Measurements from ENCODE around the gene AMFR. TPM values are rescaled to one million over a fixed set of nuclear protein-coding genes. Genes with fewer than 3 reads are reported as not detected.

Gene AMFR
- total and polyA plus RNA-seq, 4 donors, result 39.5 to 86.1 (median 61.2) TPM

DNA sequence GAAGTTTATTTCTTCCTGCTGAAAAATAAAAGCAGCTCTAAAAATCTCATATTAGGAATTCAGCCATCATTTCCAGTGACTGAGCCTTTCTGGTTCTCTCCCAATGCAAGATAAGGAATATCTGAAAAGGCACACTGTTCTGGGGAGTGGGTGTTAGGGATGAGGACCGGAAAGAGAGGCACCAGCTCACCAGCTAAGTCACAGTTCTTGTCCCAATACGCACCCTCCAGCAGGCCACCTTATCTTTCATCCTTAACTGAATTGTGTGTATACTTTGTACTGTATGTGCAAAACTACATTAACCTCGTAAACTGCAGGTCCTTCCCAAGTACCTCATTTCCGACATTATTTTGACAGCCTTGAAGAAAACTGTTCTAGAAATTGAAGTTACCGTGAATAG lies 11.0 kb downstream of the AMFR start:
- 84 to 87% methylated on average over 5 of the region's 5 CpGs for WGBS, 2 donors
- no peak for ATAC-seq (ENCODE audit: insufficient read depth, low FRiP score)
- H3K9ac ChIP-seq (ENCODE audit: insufficient read depth in 1 of 2, low read length in 2 of 2), result no peak overlapping the region

DNA sequence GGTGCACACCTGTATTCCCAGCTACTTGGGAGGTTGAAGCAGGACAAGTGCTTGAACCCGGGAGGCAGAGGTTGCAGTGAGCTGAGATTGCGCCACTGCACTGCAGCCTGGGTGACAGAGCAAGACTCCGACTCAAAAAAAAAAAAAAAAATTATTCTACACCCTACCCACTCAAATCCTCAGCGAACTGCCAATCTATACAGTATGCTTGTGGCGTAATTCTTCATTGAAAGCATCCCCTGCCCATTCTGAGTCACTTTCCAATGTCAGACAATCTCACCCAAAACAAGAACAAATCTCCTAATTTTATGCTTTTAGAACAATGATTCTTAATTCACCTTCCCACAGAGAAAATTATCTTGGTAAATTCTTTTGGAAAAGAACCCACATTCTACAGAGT lies 12.0 kb downstream of the AMFR start:
- Histone ChIP-seq H3K36me3 (ENCODE audit: control insufficient read depth in 4 of 4, insufficient read depth in 4 of 4, low read length in 4 of 4) (peaks cover 5 to 26% (median 10%) of the 10 kb centered on the region in 4 donors), H3K27ac (ENCODE audit: low read depth in 1 of 2, low read length in 1 of 2) (no peak overlapping the region), H3K4me1 (ENCODE audit: control insufficient read depth in 5 of 5, insufficient read depth in 5 of 5, low read length in 5 of 5) (peaks cover 0 to 9% (median 1%) of the 10 kb centered on the region in 5 donors), H3K4me3 (no peak overlapping the region), H3K9ac (ENCODE audit: insufficient read depth in 1 of 2, low read length in 2 of 2) (no peak overlapping the region), H3K27me3 (ENCODE audit: control insufficient read depth in 3 of 3, insufficient read depth in 3 of 3, low read length in 2 of 3) (no peaks in the 10 kb centered on the region), H3K9me3 (ENCODE audit: control insufficient read depth in 4 of 4, insufficient read depth in 3 of 4, low read length in 3 of 4) (no peaks in the 10 kb centered on the region)
- WGBS, 2 donors, result 84 to 90% methylated on average over 5 of the region's 5 CpGs
- TF ChIP-seq, protein P1, sequence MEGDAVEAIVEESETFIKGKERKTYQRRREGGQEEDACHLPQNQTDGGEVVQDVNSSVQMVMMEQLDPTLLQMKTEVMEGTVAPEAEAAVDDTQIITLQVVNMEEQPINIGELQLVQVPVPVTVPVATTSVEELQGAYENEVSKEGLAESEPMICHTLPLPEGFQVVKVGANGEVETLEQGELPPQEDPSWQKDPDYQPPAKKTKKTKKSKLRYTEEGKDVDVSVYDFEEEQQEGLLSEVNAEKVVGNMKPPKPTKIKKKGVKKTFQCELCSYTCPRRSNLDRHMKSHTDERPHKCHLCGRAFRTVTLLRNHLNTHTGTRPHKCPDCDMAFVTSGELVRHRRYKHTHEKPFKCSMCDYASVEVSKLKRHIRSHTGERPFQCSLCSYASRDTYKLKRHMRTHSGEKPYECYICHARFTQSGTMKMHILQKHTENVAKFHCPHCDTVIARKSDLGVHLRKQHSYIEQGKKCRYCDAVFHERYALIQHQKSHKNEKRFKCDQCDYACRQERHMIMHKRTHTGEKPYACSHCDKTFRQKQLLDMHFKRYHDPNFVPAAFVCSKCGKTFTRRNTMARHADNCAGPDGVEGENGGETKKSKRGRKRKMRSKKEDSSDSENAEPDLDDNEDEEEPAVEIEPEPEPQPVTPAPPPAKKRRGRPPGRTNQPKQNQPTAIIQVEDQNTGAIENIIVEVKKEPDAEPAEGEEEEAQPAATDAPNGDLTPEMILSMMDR (IDR thresholded peaks at IDR 0.05; ENCODE audit: control extremely low read depth, extremely low read depth), result no peak
- DNase-seq, result no peak
- ATAC-seq (ENCODE audit: insufficient read depth, low FRiP score), result no peak

More for the DNA sequence above, 11.0 kb downstream of the AMFR start:
- no peak for DNase-seq
- Histone ChIP-seq H3K27me3 (ENCODE audit: control insufficient read depth in 3 of 3, insufficient read depth in 3 of 3, low read length in 2 of 3) (no peaks in the 10 kb centered on the region), H3K27ac (ENCODE audit: low read depth in 1 of 2, low read length in 1 of 2) (no peak overlapping the region), H3K9me3 (ENCODE audit: control insufficient read depth in 4 of 4, insufficient read depth in 3 of 4, low read length in 3 of 4) (no peaks in the 10 kb centered on the region), H3K4me1 (ENCODE audit: control insufficient read depth in 5 of 5, insufficient read depth in 5 of 5, low read length in 5 of 5) (peaks cover 0 to 9% (median 1%) of the 10 kb centered on the region in 5 donors), H3K36me3 (ENCODE audit: control insufficient read depth in 4 of 4, insufficient read depth in 4 of 4, low read length in 4 of 4) (peaks cover 0 to 16% (median 5%) of the 10 kb centered on the region in 4 donors), H3K4me3 (no peak overlapping the region)
- TF ChIP-seq, protein P1 (IDR thresholded peaks at IDR 0.05; ENCODE audit: control extremely low read depth, extremely low read depth), result no peak

DNA sequence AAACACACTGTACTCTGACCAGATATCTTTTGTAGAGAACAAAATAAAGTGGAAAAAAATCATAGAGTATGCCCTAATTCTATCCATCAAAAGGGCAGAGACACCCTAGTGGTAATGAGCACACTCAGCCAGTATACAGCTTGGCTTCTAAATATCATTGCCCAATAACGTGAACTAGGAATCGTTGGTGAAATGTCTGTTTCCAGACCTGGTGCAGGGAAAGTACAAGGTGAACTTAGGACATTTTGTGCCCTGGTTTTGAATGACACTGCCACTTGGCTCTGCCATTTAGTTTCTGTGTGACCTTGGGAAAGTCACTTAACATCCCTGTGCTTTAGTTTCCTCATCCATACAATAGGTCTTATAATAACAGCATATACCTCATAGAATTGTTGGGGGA lies 13.7 kb downstream of the AMFR start:
- H3K4me1 ChIP-seq (ENCODE audit: control insufficient read depth in 5 of 5, insufficient read depth in 5 of 5, low read length in 5 of 5), result peaks cover 0 to 9% (median 0%) of the 10 kb centered on the region in 5 donors
- ATAC-seq (ENCODE audit: insufficient read depth, low FRiP score) (no peak), DNase-seq (no peak)
- no peaks in the 10 kb centered on the region for H3K9me3 ChIP-seq (ENCODE audit: control insufficient read depth in 4 of 4, insufficient read depth in 3 of 4, low read length in 3 of 4)
- H3K27me3 ChIP-seq (ENCODE audit: control insufficient read depth in 3 of 3, insufficient read depth in 3 of 3, low read length in 2 of 3), result no peaks in the 10 kb centered on the region
- H3K4me3 ChIP-seq, result no peak overlapping the region
- WGBS, 2 donors, result 93 to 98% methylated on average over 2 of the region's 2 CpGs
- H3K9ac ChIP-seq (ENCODE audit: insufficient read depth in 1 of 2, low read length in 2 of 2), result no peak overlapping the region
- TF ChIP-seq, protein P1 (IDR thresholded peaks at IDR 0.05; ENCODE audit: control extremely low read depth, extremely low read depth), result no peak
- H3K27ac ChIP-seq (ENCODE audit: low read depth in 1 of 2, low read length in 1 of 2), result no peak overlapping the region
- H3K36me3 ChIP-seq (ENCODE audit: control insufficient read depth in 4 of 4, insufficient read depth in 4 of 4, low read length in 4 of 4), result peaks cover 12 to 32% (median 14%) of the 10 kb centered on the region in 4 donors

DNA sequence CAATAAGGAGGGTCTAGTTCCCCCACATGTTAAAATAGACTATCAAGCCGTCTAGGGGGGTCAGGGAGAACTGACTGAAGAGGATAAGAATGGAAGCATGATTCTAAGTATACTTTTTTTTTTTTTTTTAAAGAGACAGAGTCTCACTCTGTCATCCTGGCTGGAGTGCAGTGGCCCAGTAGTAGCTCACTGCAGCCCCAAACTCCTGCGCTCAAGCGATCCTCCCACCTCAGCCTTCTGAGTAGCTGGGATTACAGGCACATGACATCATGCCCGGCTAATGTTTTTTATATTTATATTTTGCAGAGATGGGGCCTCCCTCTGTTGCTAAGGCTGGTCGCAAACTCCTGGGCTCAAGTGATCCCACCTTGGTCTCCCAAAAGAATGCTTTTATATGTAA lies 14.2 kb downstream of the AMFR start:
- Histone ChIP-seq H3K4me1 (ENCODE audit: control insufficient read depth in 5 of 5, insufficient read depth in 5 of 5, low read length in 5 of 5) (peaks cover 0 to 9% (median 0%) of the 10 kb centered on the region in 5 donors), H3K9ac (ENCODE audit: insufficient read depth in 1 of 2, low read length in 2 of 2) (no peak overlapping the region), H3K36me3 (ENCODE audit: control insufficient read depth in 4 of 4, insufficient read depth in 4 of 4, low read length in 4 of 4) (peaks cover 12 to 32% (median 14%) of the 10 kb centered on the region in 4 donors), H3K27ac (ENCODE audit: low read depth in 1 of 2, low read length in 1 of 2) (no peak overlapping the region), H3K4me3 (no peak overlapping the region), H3K9me3 (ENCODE audit: control insufficient read depth in 4 of 4, insufficient read depth in 3 of 4, low read length in 3 of 4) (no peaks in the 10 kb centered on the region), H3K27me3 (ENCODE audit: control insufficient read depth in 3 of 3, insufficient read depth in 3 of 3, low read length in 2 of 3) (no peaks in the 10 kb centered on the region)
- DNase-seq (no peak), ATAC-seq (ENCODE audit: insufficient read depth, low FRiP score) (no peak)
- TF ChIP-seq, protein P1 (IDR thresholded peaks at IDR 0.05; ENCODE audit: control extremely low read depth, extremely low read depth), result no peak
- 91 to 97% methylated on average over 5 of the region's 5 CpGs for WGBS, 2 donors

All from lung (tissue), 12 donors.